NCI-H345 treated with DMSO at 0.1 percent for 48 hours (cell line): ENCODE measurements around the gene PTPRT.
A peak's percentile ranks its signal among the peaks of the same experiment; 100 is the strongest.
"Not testable (repeated sequence)": the region's sequence is repeated elsewhere in the genome, so short reads cannot be mapped to it uniquely, and the experiment has no call there.

ENCODE experiments used
- DNase-seq: peaks from one replicate; lab custom pipeline; 2025; ENCODE audit not compliant: unreplicated experiment; lab: John Stamatoyannopoulos, UW

The PTPRT gene

DNA sequence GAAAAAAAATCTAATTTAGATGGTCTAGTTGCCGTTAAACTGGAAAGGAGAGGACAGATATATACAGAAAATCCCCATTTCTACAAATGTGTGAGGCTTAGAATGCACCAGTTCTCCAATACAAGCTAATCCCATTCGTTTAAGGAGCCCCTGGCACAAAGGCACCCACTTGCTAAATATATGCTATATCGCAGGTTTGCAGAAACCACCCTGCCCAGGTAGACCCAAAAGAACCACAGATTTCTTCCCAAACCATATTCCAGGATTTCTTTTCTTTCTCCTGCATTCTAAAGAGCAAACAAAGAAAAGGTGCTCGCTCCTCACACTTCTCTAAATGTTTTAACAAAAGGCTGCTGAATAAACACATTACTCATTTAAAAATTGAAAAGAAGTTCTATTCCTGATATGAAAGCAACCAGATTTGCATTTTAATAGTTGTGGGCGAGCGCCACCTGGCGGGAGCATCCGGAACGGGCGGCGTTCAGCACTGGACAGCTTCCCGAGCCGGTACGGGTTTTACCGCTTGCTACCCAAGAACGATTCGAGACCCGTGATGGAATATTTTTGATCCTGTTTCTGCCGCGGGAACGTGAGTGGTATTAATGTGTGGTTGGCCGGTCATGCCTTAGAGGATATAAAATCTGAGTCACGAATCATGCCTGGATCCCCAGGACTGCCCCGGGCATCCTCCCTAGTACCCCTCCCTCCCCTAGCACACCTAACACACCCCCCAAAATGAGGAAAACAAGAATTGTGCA is 2.1 kb downstream of the PTPRT start:
- DNase-seq, result peak; percentile 61

DNA sequence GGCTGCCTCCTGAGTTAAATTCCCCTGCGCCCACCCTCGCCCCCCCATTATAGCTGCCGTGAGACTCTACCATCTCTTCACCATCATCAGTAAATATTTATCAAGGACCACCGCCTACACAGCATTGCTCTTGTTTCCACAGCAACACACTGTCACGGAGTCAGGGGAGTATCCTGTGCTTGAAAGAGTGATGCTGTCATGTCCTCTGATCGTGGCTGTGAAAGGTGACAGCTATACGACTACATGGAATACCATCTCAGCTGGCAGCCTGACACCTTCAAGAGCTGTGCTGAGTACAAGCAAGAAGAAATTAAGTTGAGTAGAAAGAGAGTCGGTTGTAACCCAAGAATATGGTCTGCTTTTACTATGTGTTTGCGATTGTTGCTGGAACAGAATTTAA is 3.4 kb downstream of the PTPRT start:
- no peak for DNase-seq

DNA sequence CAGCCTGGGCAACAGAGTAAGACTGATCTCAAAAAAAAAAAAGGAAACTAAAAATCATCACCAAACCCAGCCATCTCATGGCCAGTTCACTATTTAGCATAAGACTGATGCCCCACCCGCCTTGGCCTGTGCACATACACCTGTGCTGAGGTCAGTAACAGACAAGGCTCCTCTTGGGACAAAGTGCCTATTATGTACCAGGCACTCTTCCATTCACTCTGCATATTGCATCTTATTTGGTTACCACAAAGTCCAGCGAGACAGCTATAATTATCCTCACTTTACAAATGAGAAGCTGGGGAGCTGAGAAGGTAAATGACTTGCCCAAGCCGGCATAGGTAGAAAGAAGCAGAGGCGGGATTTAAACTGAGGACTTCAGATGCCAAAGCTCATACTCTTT is 3.8 kb downstream of the PTPRT start:
- DNase-seq, result no peak

DNA sequence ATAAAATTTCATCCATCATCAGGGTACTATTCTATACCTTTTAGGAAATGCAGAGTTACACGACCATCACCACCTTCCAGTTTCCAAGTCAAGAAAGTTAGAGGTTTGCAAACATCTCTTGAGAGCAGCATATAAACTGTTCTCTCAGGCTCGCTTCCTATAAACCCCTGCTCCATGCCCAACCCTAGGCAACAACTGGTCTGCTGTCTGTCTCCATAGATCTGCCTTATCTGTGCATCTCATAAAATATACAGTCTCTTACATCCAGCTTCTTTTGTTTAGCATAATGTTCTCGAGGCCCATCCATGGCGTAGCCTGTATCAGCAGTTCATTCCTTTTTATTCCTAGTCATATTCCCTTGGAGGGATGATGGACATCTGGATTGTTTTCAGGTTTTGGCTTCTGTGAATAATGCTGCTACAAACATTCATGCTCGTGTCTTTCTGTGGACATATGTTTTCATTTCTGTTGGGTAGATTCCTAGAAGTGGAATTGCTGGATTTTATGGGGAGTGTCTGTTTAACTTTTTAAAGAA is 6.1 kb downstream of the PTPRT start:
- DNase-seq, result no peak

DNA sequence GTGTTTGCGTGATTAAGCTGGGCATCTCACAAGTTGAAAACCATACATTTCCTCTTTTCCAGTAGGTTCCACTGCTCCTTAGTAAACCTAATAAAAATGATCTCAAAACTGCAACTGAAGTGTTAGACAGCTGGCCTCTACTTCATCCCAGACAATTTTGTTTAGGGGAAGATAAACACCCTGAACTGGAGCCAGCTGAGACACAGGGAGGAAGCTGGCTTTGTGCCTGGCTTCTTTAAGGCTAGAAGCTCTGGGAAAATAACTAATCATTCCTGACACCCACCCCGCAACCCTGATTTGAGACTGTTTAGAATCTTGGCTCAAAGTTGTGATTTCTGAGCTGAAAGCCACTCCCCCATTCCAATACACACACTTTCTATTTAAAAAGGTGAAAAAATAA is 11.6 kb downstream of the PTPRT start:
- no peak for DNase-seq

DNA sequence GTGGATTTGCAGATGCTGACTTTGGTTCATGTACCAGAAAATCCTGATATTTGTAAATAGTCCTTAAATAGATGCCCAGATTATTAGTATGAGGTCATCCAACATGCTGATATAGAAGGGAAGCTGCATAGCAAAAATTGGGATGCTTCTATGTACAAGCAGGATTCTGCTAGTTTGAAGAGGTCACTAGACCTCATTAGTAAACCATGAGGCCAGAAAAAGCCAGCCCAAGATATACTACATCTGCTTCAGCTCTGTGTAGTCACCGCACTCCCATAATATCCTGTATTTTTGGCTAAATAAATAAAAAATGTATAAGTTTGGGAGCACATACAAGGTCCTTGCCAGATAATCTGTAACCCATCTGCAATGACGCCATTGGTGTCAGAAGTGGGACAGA is 13.0 kb downstream of the PTPRT start:
- DNase-seq, result no peak

DNA sequence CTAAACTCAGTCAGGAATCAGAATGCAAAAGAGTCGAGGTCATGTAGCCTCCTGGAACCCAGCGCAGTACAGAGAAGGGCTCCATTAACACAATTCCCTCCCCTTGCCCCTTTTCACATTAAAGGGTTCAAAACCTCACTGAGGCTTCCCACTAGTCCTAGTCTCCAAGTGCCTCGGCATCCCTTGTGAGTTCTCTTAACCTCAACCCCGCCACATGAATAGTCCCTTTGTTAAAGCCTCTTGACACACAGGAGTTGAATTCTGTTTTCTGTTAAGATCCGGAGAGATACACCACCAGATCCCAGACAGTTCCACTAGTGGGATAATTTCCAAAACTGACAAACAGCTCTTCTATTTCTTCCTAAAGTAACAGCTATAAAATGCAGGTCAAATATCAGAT is 17.8 kb downstream of the PTPRT start:
- DNase-seq, result no peak

DNA sequence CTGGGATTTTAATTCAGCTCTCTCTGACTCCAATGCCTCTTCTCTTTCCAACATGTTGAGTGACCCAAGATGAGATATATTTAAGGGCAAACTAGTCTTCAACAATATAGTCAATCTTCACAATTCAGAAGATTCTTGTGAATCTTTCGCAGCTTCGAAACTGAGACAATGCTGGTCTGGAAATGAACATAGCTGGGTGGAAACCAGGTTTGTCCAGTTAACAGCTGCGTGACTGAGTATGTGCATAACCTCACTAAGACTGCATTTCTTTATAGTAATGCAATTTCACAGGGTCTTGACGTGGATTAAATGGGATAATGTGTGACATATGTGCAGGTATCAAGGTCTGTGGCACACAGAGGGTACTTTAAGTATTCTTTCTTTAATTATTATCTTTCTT is 18.9 kb downstream of the PTPRT start:
- no peak for DNase-seq

DNA sequence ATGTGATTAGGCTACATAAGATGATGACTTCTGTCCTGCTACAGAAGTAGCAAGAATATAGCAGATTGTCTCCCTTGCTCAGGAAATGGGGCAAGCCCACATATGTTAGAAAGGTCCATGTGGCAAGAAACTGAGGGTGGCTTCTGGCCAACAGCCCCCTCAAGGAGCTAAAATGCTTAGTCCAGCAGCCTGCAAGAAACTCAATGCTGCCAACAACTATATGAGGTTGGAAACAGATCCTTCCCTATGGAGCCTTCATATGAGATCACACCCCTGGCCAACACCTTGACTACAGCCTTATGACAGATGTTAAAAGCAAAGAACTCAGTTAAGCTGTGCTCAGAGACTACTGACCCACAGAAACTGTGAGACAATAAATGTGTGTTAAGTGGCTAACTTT is 22.1 kb downstream of the PTPRT start:
- DNase-seq, result no peak

DNA sequence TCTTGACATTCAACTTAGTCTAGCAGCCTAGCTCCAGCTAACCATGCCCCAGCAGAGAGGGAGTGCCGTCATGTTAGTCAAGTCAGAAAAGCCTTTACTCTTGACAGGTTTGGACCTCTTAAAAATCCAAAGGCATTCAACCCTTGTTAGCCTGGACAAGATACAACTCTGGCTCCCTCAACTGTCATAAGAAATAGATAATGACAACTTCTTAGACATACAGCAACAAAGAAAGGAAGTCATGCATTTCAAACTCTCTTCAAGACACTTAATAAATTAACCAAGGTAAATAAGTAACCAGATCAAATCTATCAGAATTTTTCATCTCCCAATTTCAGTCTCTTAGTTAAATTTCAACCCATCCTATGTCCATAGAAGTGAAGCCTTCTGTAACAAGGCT is 22.7 kb downstream of the PTPRT start:
- DNase-seq, result no peak

DNA sequence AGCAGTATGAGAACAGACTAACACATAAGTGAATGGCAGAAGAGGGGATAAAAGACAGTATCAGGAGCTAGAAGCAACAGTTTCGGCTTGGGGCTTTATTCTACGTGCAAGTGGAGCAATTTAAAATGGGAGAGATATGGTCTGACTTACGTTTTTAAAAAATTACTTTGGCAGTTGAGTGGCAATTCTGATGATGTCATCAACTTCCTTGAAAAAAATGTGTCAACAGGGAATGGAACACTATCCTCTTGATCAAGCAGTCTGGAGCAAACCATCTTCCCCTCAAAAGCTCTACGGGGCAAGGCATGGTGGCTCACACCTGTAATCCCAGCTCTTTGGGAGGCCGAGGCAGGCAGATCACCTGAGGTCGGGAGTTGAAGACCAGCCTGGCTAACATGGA is 24.1 kb downstream of the PTPRT start:
- DNase-seq, result no peak

DNA sequence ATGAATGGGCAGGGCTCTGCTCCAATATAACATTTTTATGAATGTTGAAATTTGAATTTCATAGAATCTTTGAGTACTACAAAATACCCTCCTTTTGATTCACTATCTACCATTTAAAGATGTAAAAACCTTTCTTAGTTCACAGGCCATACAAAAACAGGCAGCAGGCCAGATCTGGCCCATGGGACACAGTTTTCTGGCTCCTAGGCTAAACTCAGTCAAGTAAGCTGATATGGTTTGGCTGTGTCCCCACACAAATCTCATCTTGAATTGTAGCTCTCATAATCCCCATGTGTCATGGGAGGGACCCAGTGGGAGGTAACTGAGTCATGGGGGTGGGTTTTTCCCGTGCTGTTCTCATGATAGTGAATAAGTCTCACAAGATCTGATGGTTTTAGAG is 25.0 kb downstream of the PTPRT start:
- not testable (repeated sequence) for DNase-seq

DNA sequence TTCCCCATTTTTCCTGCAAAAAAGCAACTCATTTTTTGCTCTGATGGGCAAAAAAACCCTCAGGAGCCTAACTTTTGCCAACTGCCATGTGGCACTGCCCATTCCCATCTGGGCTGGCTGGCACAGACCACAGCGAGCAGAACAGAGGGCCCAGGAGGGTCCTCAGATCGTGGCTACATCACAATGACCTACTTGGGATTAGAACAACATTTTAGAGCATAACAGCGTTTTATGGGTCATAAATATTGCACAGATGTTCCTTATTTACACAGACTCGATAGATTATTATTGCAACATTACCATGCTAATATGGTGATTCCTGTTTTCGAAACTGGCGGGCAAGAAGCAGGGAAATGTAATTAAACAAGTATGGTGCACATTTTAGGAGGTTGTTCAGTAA is 28.0 kb downstream of the PTPRT start:
- no peak for DNase-seq

DNA sequence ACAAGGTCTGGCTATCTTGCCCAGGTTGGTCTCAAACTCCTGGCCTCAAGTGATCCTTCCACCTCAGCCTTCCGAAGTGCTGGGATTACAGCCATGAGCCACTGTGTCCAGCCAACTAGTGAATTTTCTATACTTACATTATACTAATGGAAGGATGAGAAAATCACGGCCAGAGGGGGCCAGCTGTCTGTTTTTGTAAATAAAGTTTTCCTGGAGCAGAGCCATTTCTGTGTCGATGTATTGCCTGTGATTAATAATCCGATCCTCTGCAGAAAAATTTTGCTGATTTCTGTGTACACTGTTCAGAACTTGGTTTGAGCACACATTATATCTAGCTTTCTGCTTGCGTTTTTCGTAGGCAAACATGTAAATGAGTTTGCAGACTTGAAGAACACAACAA is 28.8 kb downstream of the PTPRT start:
- no peak for DNase-seq

DNA sequence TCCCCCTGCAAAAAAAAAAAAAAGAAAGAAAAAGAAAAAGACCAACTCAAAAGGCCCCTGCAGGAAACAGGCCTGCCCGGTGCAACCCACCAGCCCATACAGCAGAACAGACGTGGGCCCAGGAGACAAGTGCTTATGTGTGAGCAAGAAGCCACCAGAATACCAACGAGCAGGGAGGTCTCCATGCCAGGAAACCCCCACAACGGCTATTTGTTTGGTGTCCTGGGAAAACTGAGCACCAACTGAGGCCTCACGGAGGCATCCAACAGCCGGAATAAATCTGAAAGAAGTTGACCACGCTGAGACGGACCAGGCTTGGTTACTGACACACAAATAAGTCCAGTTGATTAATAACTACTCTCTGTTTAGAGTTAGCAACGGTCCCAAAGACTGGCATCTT is 29.7 kb downstream of the PTPRT start:
- DNase-seq, result no peak

DNA sequence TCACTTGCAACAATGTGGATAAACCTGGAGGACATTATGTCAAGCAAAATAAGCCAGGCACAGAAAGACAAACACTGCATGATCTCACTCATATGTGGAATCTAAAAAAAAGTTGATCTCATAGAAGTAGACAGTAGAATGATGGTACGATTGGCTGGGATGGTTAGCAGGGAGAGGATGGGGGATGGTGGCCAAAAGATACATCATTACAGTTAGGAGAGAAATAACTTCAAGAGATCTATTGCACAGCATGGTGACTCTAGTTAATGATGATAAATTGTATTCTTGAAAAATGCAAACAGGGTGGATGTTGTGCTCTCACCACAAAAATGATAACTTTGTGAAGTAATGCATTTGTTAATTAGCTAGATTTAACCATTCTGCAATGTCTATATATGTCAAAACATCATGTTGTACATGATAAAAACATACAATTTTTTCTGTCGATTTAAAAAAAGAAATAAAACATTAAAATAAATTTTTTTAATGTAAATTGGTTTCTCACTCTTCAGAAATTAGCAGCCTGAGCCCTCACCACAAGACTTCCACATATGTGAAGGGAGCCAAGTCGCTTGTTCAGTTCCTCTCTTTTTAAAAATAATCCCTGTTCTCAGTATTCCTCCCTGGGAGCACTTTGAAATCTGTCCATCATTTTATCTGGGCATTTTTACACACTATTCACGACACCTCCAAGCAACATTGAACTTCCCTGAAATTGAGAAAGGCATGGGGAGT is 34.2 kb downstream of the PTPRT start:
- DNase-seq, result no peak

DNA sequence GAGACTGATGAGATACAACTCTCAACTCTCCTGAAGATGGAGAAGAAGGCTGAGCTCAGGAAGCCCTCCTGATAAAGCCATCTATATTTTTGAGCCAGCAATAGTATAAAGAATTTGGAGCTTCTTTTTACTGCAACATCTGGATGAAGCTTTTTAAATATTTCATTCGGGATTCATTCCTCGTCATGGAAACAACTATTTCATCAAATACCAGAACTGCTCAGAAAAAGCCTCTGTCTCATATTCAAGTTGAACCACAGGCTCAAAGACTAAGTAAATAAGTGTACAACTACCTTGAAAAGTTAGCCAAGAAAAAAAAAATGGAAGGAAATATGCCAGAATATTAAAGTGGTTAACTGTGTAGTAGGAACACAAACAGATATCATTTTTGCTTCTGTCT is 37.8 kb downstream of the PTPRT start:
- no peak for DNase-seq

DNA sequence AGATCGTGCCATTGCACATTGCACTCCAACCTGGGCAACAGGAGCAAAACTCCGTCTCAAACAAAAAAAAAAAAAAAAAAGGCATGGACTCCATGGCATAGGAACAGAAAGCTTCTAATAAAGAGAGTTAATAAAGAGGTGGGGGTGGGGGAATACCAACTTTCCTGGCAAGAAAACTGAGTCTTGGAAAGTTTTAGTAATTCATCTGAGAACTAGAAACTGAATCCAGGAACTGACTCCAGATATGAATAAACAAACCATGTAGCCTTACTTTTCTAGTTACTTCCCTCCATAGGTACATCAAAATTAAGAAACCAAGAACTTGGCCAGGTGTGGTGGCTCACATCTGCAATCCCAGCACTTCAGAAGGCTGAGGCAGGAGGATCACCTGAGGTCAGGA is 38.5 kb downstream of the PTPRT start:
- no peak for DNase-seq

DNA sequence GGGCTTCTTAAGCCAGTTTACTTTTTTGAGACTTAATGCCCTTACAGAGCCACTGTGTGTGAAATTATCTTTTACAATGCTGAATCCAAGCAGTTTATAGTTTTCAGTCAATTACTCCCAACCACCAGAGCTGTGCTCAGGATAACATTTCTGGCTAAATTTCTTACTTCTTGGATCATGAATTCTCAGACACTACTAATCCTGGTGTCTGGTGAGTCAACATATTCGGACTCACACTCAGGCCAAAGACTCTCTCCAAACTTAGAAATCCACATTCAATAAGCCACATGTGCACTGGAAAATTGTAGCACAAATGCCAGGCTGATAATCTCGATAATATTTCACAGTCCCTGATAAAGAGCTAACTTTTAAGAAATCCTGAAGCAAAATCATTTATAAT is 49.0 kb downstream of the PTPRT start:
- DNase-seq, result no peak

DNA sequence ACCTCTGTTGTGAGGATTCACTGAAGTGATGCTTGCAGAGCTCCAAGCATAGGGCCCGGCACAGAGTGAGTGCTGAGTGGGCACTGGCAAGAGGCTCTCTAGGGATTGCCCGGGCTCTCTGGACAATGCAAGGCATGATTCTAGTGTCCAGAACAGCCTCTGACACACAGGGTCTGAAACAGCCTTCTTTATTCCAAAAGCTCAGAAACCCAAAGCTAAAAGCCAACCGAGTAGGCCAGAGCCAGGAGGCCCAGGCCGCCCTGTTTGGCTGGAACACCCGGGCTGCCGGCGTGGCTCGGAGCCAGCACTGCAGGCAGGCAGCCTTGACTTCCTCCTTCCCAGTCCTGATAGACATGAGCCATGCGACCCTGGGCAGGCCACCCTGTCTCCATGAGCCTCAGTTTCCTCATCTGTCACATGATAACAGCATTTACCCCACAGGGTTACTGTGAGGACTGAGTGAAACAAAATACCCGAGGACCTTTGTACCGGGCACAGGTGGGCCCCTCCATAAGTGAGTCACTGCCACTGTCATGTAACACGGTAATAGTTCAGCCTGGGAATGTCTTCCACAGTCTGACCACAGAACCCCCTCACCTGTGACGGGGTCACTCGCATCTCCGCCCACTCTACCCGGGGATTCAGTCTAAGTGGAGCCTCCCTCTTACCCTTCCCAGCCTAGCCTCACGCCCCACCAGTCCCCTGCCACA is 51.5 kb downstream of the PTPRT start:
- DNase-seq, result no peak

DNA sequence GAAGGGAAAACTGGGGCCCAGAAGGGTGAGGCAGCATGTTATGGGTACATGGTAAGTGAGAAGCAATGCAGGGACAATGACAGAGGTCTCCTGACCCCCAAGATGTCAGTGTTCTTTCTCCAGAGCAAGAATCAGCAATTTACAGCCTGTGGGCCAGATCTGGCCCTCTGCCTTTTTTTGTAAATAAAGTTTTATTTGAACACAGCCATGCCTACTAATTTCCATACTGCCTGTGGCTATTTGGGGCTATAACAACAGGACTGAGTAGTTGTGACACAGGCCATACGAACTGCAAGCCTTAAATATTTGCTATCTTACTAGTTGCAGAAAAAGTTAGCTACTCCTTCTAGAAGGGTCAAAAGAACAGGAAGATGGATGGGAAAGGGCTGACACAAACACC is 52.5 kb downstream of the PTPRT start:
- no peak for DNase-seq

DNA sequence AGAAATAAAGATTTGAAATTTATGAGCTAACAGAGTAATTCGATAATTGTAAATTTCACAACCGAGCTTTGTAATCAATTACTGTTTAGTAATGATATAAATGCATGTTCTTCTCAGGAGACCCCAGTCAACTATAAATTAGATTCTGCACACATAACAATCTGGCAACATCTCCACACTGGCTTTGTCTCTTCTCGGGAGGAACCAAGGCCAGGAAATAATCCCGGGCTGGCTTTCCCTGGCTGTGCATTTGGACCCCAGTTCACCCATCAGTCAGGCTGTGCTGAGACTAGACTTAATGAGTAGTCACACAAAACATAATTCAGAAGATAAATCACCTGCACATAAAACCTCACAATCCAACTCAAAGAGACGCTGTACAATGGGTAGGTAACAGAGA is 65.5 kb downstream of the PTPRT start:
- DNase-seq, result no peak
